HEK293 (cell line): ENCODE data around the gene C19orf73.
A peak's percentile ranks its signal among the peaks of the same experiment; 100 is the strongest.

ENCODE experiments used
- AEBP2 ChIP-seq: fragments of 450-650 bp; formaldehyde crosslinking; IDR thresholded peaks from 2 replicates; pipeline ENCODE4 v1.5.1; 2016; ENCODE audit warnings: missing biosample characterization, missing genetic modification characterization, borderline replicate concordance
- EGR2 ChIP-seq: fragments of 450-650 bp; formaldehyde crosslinking; IDR thresholded peaks from 2 replicates; pipeline ENCODE4 v1.5.1; 2016; ENCODE audit warnings: low read depth, missing biosample characterization, missing genetic modification characterization
- GLIS1 ChIP-seq: fragments of 450-650 bp; formaldehyde crosslinking; IDR thresholded peaks from 2 replicates; pipeline ENCODE4 v1.5.1; 2016; ENCODE audit warnings: missing biosample characterization, missing genetic modification characterization
- IKZF3 ChIP-seq: fragments of 450-650 bp; IDR thresholded peaks from 2 replicates; pipeline ENCODE4 v1.5.0; 2018; ENCODE audit warnings: missing biosample characterization, mild to moderate bottlenecking, missing genetic modification characterization, moderate library complexity
- OSR2 ChIP-seq: fragments of 450-650 bp; formaldehyde crosslinking; IDR thresholded peaks from 2 replicates; pipeline ENCODE4 v1.5.1; 2016; ENCODE audit warnings: missing biosample characterization, missing genetic modification characterization
- OVOL3 ChIP-seq: fragments of 450-650 bp; formaldehyde crosslinking; IDR thresholded peaks from 2 replicates; pipeline ENCODE4 v1.5.1; 2016; ENCODE audit warnings: missing biosample characterization, missing genetic modification characterization
- TSHZ1 ChIP-seq: fragments of 450-650 bp; formaldehyde crosslinking; IDR thresholded peaks from 2 replicates; pipeline ENCODE4 v1.5.1; 2016; ENCODE audit warnings: missing biosample characterization, missing genetic modification characterization, borderline replicate concordance
- ZBTB49 ChIP-seq: fragments of 450-650 bp; formaldehyde crosslinking; IDR thresholded peaks from 2 replicates; pipeline ENCODE4 v1.5.1; 2016; ENCODE audit warnings: missing biosample characterization, missing genetic modification characterization, low read depth
- ZBTB7A ChIP-seq: fragments of 450-650 bp; formaldehyde crosslinking; IDR thresholded peaks from 2 replicates; pipeline ENCODE4 v1.5.1; 2016; ENCODE audit warnings: low read depth, missing biosample characterization, missing genetic modification characterization
- ZFP3 ChIP-seq: fragments of 450-650 bp; formaldehyde crosslinking; IDR thresholded peaks from 2 replicates; pipeline ENCODE4 v1.5.1; 2016; ENCODE audit warnings: low read depth, missing biosample characterization, missing genetic modification characterization
- ZFP41 ChIP-seq: fragments of 450-650 bp; formaldehyde crosslinking; IDR thresholded peaks from 2 replicates; pipeline ENCODE4 v1.5.1; 2016; ENCODE audit warnings: missing biosample characterization, missing genetic modification characterization, borderline replicate concordance
- ZNF10 ChIP-seq: fragments of 450-650 bp; formaldehyde crosslinking; IDR thresholded peaks from 2 replicates; pipeline ENCODE4 v1.5.1; 2017; ENCODE audit warnings: missing biosample characterization, missing genetic modification characterization
- ZNF211 ChIP-seq: fragments of 450-650 bp; formaldehyde crosslinking; IDR thresholded peaks from 2 replicates; pipeline ENCODE4 v1.5.1; 2016; ENCODE audit warnings: low read depth, missing biosample characterization, missing genetic modification characterization
- ZNF26 ChIP-seq: fragments of 450-650 bp; formaldehyde crosslinking; IDR thresholded peaks from 2 replicates; pipeline ENCODE4 v1.5.1; 2016; ENCODE audit warnings: missing biosample characterization, missing genetic modification characterization
- ZNF366 ChIP-seq: fragments of 450-650 bp; formaldehyde crosslinking; conservative IDR thresholded peaks from 2 replicates; pipeline ENCODE4 v1.5.1; 2016; ENCODE audit warnings: missing biosample characterization, missing genetic modification characterization
- ZNF433 ChIP-seq: fragments of 450-650 bp; formaldehyde crosslinking; IDR thresholded peaks from 2 replicates; pipeline ENCODE4 v1.5.1; 2016; ENCODE audit warnings: missing biosample characterization, missing genetic modification characterization, low read depth
- ZNF518A ChIP-seq: fragments of 450-650 bp; formaldehyde crosslinking; conservative IDR thresholded peaks from 2 replicates; pipeline ENCODE4 v1.5.1; 2016; ENCODE audit warnings: low read depth, missing biosample characterization, missing genetic modification characterization
- ZNF548 ChIP-seq: fragments of 450-650 bp; formaldehyde crosslinking; IDR thresholded peaks from 2 replicates; pipeline ENCODE4 v1.5.1; 2016; ENCODE audit warnings: missing biosample characterization, missing genetic modification characterization
- ZNF560 ChIP-seq: fragments of 450-650 bp; formaldehyde crosslinking; IDR thresholded peaks from 2 replicates; pipeline ENCODE4 v1.5.1; 2017; ENCODE audit warnings: missing biosample characterization, missing genetic modification characterization, borderline replicate concordance
- ZNF623 ChIP-seq: fragments of 450-650 bp; formaldehyde crosslinking; IDR thresholded peaks from 2 replicates; pipeline ENCODE4 v1.5.1; 2016; ENCODE audit warnings: missing biosample characterization, missing genetic modification characterization
- ZNF654 ChIP-seq: fragments of 450-650 bp; formaldehyde crosslinking; IDR thresholded peaks from 2 replicates; pipeline ENCODE4 v1.5.1; 2016; ENCODE audit warnings: low read depth, missing biosample characterization, missing genetic modification characterization
- ZNF670 ChIP-seq: fragments of 450-650 bp; formaldehyde crosslinking; IDR thresholded peaks from 2 replicates; pipeline ENCODE4 v1.5.1; 2016; ENCODE audit warnings: missing biosample characterization, missing genetic modification characterization, low read depth
- ZNF785 ChIP-seq: fragments of 450-650 bp; formaldehyde crosslinking; IDR thresholded peaks from 2 replicates; pipeline ENCODE4 v1.5.1; 2016; ENCODE audit warnings: missing biosample characterization, missing genetic modification characterization
- ZNF830 ChIP-seq: fragments of 450-650 bp; IDR thresholded peaks from 2 replicates; pipeline ENCODE4 v1.5.0; 2018; ENCODE audit warnings: missing biosample characterization, missing genetic modification characterization, low read depth, mild to moderate bottlenecking, moderate library complexity

C19orf73 gene

GRCh38 chr19:49151267-49152118, 32.5 kb upstream of the C19orf73 start (continued):
- TF ChIP-seq ZNF830 (tag by site-specific recombination) (no peak), ZNF560 (tag by site-specific recombination) (no peak), ZNF10 (tag by site-specific recombination) (no peak), TSHZ1 (tag by site-specific recombination) (no peak), GLIS1 (tag by site-specific recombination) (no peak; the same call in 1 of the 2 replicates), ZNF26 (tag by site-specific recombination) (no peak), ZBTB49 (tag by site-specific recombination) (no peak), ZNF433 (tag by site-specific recombination) (no peak), ZNF366 (tag by site-specific recombination) (peak; percentile 67), ZFP3 (tag by site-specific recombination) (no peak), ZNF518A (tag by site-specific recombination) (no peak), OSR2 (tag by site-specific recombination) (no peak), ZNF670 (no peak), ZNF548 (tag by site-specific recombination) (no peak), IKZF3 (tag by site-specific recombination) (peak; percentile 92), EGR2 (tag by site-specific recombination) (no peak), ZBTB7A (tag by site-specific recombination) (0 out of 2 replicates have a peak, but pooled peaks have one; percentile 64), ZNF211 (tag by site-specific recombination) (no peak), ZNF623 (tag by site-specific recombination) (no peak; the same call in 1 of the 2 replicates), OVOL3 (no peak), ZNF785 (tag by site-specific recombination) (no peak), ZNF654 (no peak), ZFP41 (tag by site-specific recombination) (no peak), AEBP2 (tag by site-specific recombination) (no peak)
